Heart left ventricle (tissue), 16 donors: ENCODE data around the gene DNAAF3. TPM values are rescaled to one million over a fixed set of nuclear protein-coding genes. Genes with fewer than 3 reads are reported as not detected.
"Not testable (repeated sequence)": the region's sequence is repeated elsewhere in the genome, so short reads cannot be mapped to it uniquely, and the experiment has no call there.

Experiments
- ATAC-seq, 4 donors: fragments of 200-7000 bp; cut with Tn5 transposase; one replicate each; pipeline ENCODE4 v1.9.1; 2020 to 2022; ENCODE audit warnings: moderate library complexity in 4 of 4, mild to moderate bottlenecking in 3 of 4, moderate number of reproducible peaks in 1 of 4
- DNase-seq, 5 donors: peaks; one replicate each; pipeline ENCODE4 v3.0.0-alpha.2; 2020
- H3K27ac ChIP-seq, 12 donors: fragments of 200-600 bp; sonication (generic) in 4 of 12; one replicate each; pipeline versions ENCODE4 v1.5.0 to v1.8.0; 2016 to 2022; ENCODE audit warnings: mild to moderate bottlenecking in 2 of 12
- H3K27me3 ChIP-seq, 9 donors: fragments of 200-600 bp; sonication (generic) in 2 of 9; one replicate each; pipeline versions ENCODE4 v1.5.1 to v1.8.0; 2016 to 2022; ENCODE audit warnings: mild to moderate bottlenecking in 3 of 9
- H3K36me3 ChIP-seq, 9 donors: fragments of 200-600 bp; sonication (generic) in 2 of 9; one replicate each; pipeline versions ENCODE4 v1.5.0 to v1.8.0; 2018 to 2022; ENCODE audit warnings: mild to moderate bottlenecking in 2 of 9
- H3K4me1 ChIP-seq, 12 donors: fragments of 200-600 bp; sonication (generic) in 4 of 12; one replicate each; pipeline versions ENCODE4 v1.5.0 to v1.8.0; 2016 to 2022; ENCODE audit warnings: mild to moderate bottlenecking in 3 of 12
- H3K4me3 ChIP-seq, 12 donors: fragments of 200-600 bp; sonication (generic) in 4 of 12; one replicate each; pipeline versions ENCODE4 v1.5.0 to v1.8.0; 2017 to 2022; ENCODE audit warnings: mild to moderate bottlenecking in 9 of 12, moderate library complexity in 4 of 12
- H3K9me3 ChIP-seq, 12 donors: fragments of 200-600 bp; sonication (generic) in 4 of 12; one replicate each; pipeline versions ENCODE4 v1.5.0 to v1.8.0; 2016 to 2022; ENCODE audit warnings: mild to moderate bottlenecking in 1 of 12
- CTCF ChIP-seq, 12 donors: fragments of 200-600 bp; sonication (generic) in 4 of 12; IDR thresholded peaks; one replicate each; pipeline versions ENCODE4 v1.5.0 to v1.8.0; 2018 to 2022; ENCODE audit warnings: antibody characterized with exemption in 12 of 12, mild to moderate bottlenecking in 5 of 12
- POLR2A ChIP-seq, 2 donors: fragments of 450-650 bp; IDR thresholded peaks; one replicate each; pipeline ENCODE4 v1.6.1; 2017; ENCODE audit warnings: antibody characterized with exemption in 2 of 2, mild to moderate bottlenecking in 2 of 2, moderate library complexity in 2 of 2
- WGBS, 4 donors: extraction: QIAGEN DNeasy Blood & Tissue Kit in 2 of 4; methylation state at CpG; one replicate each; pipeline versions ENCODE4 v1.1.5 to v1.1.7; 2013 to 2018; 5-methylcytosine and 5-hydroxymethylcytosine counted together
- intact Hi-C, 10 donors: fragments of 100-400 bp; cut with DNase I; formaldehyde crosslinking; loops; one replicate each; pipeline versions ENCODE4 v1.11.1 to v1.14.2; 2022
- polyA plus RNA-seq, 2 donors: library from polyadenylated mRNA; stranded (reverse); fragments of 200-250 nt; gene quantifications; one replicate each; pipeline ENCODE4 v1.2.3, GENCODE V29; 2013
- total RNA-seq, 9 donors: library from RNA; depleted of rRNA in 2 of 9; stranded (reverse); fragments of >200 nt in 2 of 9; fragmentation: NEBNext Ultra II Directional in 3 of 9; extraction: Animal tissue kit (Norgen Biotek cat#: 25700) in 3 of 9; gene quantifications; one replicate each; pipeline versions ENCODE4 v1.1.0 to v1.2.4, GENCODE V29; 2016 to 2023
- donor health status: ischemic (EF 13 %, LVEDD 7.1; RV severe dilation, severe dysfunction).
- donor health status: healthy with polysubstance abuse.
- donor health status: DM: no; HTN: yes; CAD: no.
- donor health status: DM: no; HTN: no; CAD: no.
- donor health status: ischemic (EF 25% LVEDD 6.9; RV normal size, moderate dysfunction).
- donor health status: ischemic (EF 25% LVEDD 5.7; RV mildly dilated, moderate dysfunction).
- donor health status: healthy.
- donor health status: DM: yes; HTN: yes; CAD: no.
- donor health status: ischemic (EF 35%, LVEDD 5.7; RV mildly dilated, moderate dysfunction).
- donor health status: nonischemic (EF 11% LVEDD 7.7; RV severe dilation, severe dysfunction).
- donor health status: DM: yes; HTN: yes; CAD: no.
- donor health status: PGD.
- donor health status: ischemic (EF 29% LVEDD 5.4; RV normal size, mild dysfunction).
- donor health status: nonischemic (EF 23%, LVEDD 6.1; RV moderate dilation, normal function).

DNAAF3 gene
- total and polyA plus RNA-seq, 11 donors: 0.56 to 5.7 (median 2.1) TPM

GRCh38 chr19:55157064-55157908, 9.1 kb downstream of the DNAAF3 start, which contains the start of gene TNNI3:
TNNI3 (minus strand) TSS chr19:55157732; CDS start chr19:55157589, 143 bp downstream.
- Histone ChIP-seq H3K4me3 (peak within 1 kb of the TSS; percentile 47 to 92 (median 66)), H3K36me3 (peaks cover 0 to 32% (median 15%) of the 10 kb centered on the region in 9 donors), H3K27ac (peak within 1 kb of the TSS; percentile 71 to 100 (median 94)), H3K27me3 (peaks cover 0 to 39% (median 8%) of the 10 kb centered on the region in 9 donors), H3K4me1 (peaks cover 0 to 61% (median 13%) of the 10 kb centered on the region in 12 donors), H3K9me3 (peaks cover 0 to under 1% (median 0%) of the 10 kb centered on the region in 12 donors)
- TF ChIP-seq POLR2A (IDR thresholded peaks at IDR 0.05) (peak; percentile 67 to 86), CTCF (IDR thresholded peaks at IDR 0.05) (no peak)
- DNase-seq (peak; percentile 71 to 83 (median 78)), ATAC-seq (peak; percentile 27 to 66 (median 40))
- WGBS, 4 donors: 19 to 49% (median 22%) methylated on average over 19 to 39 of the region's 39 CpGs
- intact Hi-C loops: loop anchor here in 1 of 10 donors (5.0 kb wide), 1 partner anchor 40 kb away; the partner anchor contains the start of gene PPP1R12C

- peak overlapping the region; percentile 71 to 100 (median 94) for H3K27ac ChIP-seq
- 4 to 10% (median 4%) methylated on average over 34 to 52 of the region's 52 CpGs for WGBS, 4 donors
- peaks cover 0 to 31% (median 8%) of the 10 kb centered on the region in 9 donors for H3K27me3 ChIP-seq
- intact Hi-C loops: loop anchor here in 1 of 10 donors (5.0 kb wide), 1 partner anchor 39 kb away; the partner anchor contains the start of gene PPP1R12C
- H3K4me1 ChIP-seq: peaks cover 0 to 66% (median 13%) of the 10 kb centered on the region in 12 donors
- DNase-seq: peak; percentile 70 to 91 (median 81)
- H3K36me3 ChIP-seq: peaks cover 0 to 36% (median 18%) of the 10 kb centered on the region in 9 donors
- peaks cover 0 to 8% (median 0%) of the 10 kb centered on the region in 12 donors for H3K9me3 ChIP-seq
- peak overlapping the region; percentile 47 to 92 (median 66) for H3K4me3 ChIP-seq
- peak; percentile 33 to 69 (median 56) for ATAC-seq
- TF ChIP-seq POLR2A (IDR thresholded peaks at IDR 0.05) (peak in 1 of 2 donors; percentile 10), CTCF (IDR thresholded peaks at IDR 0.05) (no peak)
Measured at GRCh38 chr19:55156202-55157063, 10.0 kb downstream of the DNAAF3 start.

GRCh38 chr19:55155784-55156183, 10.6 kb downstream of the DNAAF3 start:
- peak overlapping the region; percentile 47 to 92 (median 66) for H3K4me3 ChIP-seq
- H3K27ac ChIP-seq: peak overlapping the region in 8 of 12 donors; percentile 34 to 100 (median 96)
- ATAC-seq, H3K9me3 ChIP-seq, DNase-seq: not testable (repeated sequence)
- peaks cover 0 to 43% (median 22%) of the 10 kb centered on the region in 9 donors for H3K36me3 ChIP-seq
- peaks cover 0 to 66% (median 12%) of the 10 kb centered on the region in 12 donors for H3K4me1 ChIP-seq
- intact Hi-C loops: loop anchor here in 1 of 10 donors (5.0 kb wide), 1 partner anchor 38 kb away; the partner anchor contains the start of gene PPP1R12C
- peaks cover 0 to 25% (median 8%) of the 10 kb centered on the region in 9 donors for H3K27me3 ChIP-seq
- 0 to 7% (median 4%) methylated on average over 4 to 5 of the region's 5 CpGs for WGBS, 4 donors

GRCh38 chr19:55153652-55154264, 12.7 kb downstream of the DNAAF3 start:
- peaks cover 0 to 46% (median 22%) of the 10 kb centered on the region in 9 donors for H3K36me3 ChIP-seq
- peak overlapping the region in 11 of 12 donors; percentile 7 to 83 (median 54) for H3K4me3 ChIP-seq
- peaks cover 0 to 64% (median 5%) of the 10 kb centered on the region in 12 donors for H3K4me1 ChIP-seq
- TF ChIP-seq CTCF (IDR thresholded peaks at IDR 0.05) (no peak), POLR2A (IDR thresholded peaks at IDR 0.05) (no peak)
- WGBS, 4 donors: 49 to 66% (median 61%) methylated on average over 12 of the region's 12 CpGs
- peak in 1 of 5 donors; percentile 2 for DNase-seq
- H3K27me3 ChIP-seq: peaks cover 0 to 29% (median 8%) of the 10 kb centered on the region in 9 donors
- ATAC-seq: no peak
- peaks cover 0 to 8% (median 0%) of the 10 kb centered on the region in 12 donors for H3K9me3 ChIP-seq
- peak overlapping the region in 5 of 12 donors; percentile 15 to 80 (median 38) for H3K27ac ChIP-seq
- intact Hi-C loops: no loop called here
